HG03025 (cell line): ENCODE results near the gene LRRC74B.
"Not testable (repeated sequence)": the region's sequence is repeated elsewhere in the genome, so short reads cannot be mapped to it uniquely, and the experiment has no call there.

Experiments
- ATAC-seq: cut with Tn5 transposase; IDR thresholded peaks from one replicate; pipeline ENCODE4 v1.9.1; 2021; ENCODE audit warnings: mild to moderate bottlenecking, moderate library complexity; ENCODE audit not compliant: unreplicated experiment, low FRiP score

The LRRC74B gene

DNA sequence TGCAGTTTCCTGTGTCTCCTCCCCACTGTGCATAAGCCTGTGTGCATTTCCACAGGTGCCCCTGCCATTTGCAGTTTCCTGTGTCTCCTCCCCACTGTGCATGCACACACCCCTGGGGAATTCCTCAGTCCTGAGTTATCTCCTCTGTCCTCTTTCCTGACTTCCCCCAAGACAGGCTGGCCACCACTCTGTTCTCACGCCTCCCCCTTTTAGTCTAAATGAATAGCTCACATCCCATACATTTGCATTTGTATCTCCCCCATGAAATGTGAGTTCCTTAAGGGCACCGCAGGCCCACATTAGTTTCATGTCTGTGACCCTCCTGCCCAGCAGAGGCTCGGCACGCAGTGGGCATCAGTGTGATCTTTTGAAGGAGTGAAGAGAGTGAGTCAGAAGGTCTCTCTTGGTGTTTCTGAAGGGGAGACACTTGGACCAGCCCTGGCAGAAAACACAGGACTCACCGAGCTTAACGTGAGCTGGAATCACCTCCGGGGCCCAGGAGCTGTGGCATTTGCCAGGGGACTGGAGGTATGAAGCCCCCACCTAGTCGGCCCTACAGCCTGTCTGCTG, 6.2 kb downstream of the LRRC74B start:
- ATAC-seq, result no peak

DNA sequence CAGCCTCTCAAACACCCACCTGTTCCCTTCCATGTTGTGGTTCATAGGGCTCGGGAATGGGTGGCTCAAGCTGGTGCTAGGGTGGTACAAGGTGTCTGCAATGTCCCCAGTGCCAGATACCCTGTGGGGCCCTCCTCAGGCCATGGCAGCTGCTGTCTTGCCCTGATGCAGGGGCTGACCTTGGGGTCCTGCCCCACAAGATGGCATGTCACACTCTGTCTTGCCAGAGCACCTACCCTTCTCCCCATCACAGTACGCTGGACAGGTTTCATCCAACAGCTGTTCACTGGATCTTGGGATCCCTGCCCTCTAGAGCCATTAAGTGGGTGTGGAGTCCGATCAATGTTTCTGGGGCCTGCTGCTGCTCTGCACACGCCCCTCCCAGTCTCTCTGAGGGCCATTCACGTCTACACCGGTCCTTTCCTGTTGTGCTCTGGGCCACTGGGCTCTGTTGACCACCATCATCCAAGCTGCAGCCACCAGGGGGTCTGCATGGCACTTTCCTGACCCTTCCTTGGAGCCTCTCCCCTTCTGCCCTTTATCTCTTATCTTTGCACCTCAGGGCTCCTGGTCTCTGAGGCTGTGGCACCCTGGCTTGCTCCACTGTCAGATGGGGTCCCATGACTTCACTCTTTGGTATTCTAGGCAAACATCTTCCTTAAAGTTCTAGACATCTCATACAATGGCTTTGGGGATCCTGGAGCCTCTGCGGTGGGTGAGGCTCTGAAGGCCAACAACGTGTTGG, 7.1 kb downstream of the LRRC74B start:
- no peak for ATAC-seq

DNA sequence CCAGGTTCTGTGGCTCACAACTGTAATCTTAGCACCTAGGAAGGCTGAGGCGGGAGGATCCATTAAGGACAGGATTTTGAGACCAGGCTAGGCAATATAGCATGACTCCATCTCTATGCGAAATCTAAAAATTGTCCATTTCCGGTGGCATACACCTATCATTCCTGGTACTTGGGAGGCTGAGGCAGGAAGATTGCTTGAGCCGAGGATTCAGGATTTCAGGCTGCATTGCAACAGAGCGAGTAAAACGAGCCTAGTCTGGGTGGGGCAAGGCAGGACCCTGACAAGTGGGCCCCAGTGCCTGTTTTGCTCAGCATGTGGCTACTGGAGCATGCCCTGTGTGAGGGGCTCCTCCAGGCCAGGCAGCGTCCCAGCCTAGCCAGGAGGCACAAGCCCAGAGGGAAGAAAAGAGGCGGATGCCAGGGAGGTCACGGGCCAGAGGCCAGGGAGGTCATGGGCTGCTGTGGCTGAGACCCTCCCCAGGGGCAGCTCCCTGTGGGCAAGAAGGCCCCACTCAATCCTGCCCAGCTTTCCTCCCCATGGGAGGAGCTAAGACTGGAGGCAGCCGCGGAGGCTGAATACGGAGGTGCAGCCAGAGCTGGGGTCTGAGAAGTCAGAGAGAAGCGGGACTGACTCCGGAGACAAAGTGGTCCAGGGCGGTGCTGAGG, 8.4 kb downstream of the LRRC74B start:
- no peak for ATAC-seq

DNA sequence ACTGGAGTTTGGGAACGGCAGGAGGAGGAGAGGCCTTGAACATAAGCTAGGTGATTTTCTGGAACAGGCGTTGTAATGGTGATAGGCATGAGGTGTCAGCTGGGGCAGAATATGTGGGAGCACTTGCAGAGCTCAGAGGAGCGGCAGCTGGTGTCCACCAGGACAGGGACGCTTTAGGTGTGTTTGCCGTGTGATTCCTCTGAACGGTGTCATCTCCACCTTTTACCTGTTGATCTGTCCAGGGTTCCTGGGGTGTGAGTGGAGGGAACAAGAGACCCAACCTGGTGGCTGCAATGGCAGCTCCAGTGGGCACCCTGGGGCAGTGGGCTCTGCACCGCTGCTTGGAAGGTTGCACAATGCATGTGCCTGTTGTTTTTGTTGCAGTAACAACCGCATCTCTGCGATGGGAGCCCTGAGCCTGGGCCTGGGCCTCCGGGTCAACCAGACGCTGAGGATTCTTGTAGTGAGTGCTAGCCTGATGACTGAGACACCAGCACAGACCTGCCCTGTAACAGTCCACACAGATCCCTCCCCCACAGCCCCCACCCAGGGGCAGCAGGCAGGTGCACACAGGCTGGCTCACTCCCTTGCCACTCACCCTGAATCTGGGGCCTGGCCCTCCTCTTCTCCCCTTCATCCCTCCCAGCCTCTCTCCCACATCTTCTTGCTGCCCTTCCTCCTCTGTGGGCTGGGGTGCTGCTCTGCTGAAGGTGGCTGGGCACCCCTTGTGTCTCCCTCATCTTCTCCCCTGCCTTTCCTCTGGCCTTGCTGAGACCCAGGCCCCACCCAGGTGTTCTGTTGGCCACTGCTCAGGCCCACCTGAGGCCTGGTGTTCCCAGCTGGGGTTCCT, 9.2 kb downstream of the LRRC74B start:
- ATAC-seq, result no peak

DNA sequence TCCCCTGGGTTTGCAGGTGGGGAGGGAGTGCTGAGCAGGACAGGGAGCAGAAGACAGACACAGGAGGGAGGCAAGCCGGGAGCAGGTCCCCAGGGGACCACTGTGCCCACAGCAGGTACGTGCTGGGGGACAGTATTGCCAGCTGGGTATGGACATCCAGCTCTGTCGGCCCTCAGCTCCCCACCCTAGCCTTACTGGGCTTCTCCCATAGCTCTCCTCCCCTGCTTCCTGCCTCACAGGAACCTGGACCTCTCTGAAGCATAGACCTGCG, 9.8 kb downstream of the LRRC74B start:
- ATAC-seq, result no peak

DNA sequence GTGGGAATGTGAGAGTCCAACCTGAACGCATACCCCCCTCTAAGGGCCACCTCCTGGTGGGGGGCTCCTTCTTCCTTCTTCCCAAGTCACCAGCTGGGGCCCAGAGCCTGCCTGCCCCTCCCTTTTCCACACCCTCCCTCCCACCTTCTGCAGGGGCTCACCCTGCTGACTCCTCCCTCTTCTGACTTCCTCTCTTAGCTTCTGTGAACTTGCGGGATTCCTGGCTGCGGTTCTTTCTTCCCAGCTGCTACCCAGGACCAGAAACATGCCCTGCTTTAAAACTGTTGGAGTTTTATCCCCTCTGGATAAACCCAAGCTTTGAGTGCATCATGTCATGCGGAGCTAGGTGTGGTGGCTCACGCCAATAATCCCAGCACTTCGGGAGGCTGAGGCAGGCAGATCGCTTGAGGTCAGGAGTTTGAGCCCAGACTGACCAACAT, 10.2 kb downstream of the LRRC74B start:
- no peak for ATAC-seq

DNA sequence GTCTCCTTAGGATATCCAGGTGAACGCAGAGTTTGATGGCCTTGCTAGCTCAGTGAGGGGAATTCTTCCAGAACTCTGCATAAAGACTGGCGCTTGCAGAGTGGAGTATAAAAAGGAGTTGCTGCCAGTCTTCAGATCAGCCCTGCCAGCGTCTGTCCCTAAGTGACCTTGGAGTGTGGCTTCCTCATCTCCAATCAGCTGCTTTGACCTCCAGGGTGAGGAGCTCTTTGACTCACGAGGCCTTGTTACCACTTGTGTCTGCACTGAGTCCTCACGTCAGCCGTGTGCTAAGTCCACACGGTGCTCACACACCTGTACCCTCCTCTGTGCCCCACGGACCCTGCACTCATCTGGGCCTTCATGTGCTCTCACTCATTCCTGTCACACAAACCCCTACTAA, 14.6 kb downstream of the LRRC74B start:
- ATAC-seq, result not testable (repeated sequence)

DNA sequence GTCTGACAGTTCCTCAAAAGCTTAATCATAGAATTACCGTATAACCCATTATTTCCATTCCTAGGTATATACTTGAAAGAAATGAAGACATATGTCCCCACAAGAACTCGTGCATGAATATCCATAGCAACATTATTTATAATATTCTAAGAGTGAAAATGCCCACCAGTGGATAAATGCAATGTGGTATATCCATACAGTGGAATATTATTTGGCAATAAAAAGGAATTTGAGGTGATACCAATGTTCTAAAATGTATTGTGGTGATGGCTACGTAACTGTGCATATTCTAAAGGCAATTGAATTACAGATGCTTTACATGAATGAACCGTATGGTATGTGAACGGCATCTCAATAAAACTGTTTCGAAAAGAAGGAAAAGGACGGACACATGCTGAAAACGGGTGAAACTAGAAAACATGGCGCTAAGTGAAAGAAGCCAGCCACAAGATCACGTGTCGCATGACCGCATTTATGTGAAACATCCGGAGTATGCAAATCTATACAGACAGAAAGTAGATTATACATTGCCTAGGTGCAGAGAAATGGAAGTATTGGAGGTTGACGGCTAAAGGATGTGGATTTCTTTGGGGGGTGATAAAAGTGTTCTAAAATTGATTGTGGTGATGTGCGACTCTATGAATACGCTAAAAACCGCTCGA, 16.0 kb downstream of the LRRC74B start:
- ATAC-seq, result not testable (repeated sequence)

DNA sequence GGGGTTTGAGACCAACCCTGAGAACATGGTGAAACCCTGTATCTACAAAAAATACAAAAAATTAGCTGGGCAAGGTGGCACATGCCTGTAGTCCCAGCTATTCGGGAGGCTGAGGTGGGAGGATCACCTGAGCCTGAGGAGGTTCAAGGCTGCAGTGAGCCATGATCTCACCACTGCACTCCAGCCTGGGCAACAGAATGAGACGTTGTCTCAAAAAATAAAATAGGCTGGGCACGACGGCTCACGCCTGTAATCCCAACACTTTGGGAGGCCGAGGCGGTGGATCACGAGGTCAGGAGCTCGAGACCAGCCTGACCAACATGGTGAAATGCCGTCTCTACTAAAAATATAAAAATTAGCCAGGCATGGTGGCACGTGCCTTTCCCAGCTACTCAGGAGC, 18.7 kb downstream of the LRRC74B start:
- ATAC-seq, result not testable (repeated sequence)

DNA sequence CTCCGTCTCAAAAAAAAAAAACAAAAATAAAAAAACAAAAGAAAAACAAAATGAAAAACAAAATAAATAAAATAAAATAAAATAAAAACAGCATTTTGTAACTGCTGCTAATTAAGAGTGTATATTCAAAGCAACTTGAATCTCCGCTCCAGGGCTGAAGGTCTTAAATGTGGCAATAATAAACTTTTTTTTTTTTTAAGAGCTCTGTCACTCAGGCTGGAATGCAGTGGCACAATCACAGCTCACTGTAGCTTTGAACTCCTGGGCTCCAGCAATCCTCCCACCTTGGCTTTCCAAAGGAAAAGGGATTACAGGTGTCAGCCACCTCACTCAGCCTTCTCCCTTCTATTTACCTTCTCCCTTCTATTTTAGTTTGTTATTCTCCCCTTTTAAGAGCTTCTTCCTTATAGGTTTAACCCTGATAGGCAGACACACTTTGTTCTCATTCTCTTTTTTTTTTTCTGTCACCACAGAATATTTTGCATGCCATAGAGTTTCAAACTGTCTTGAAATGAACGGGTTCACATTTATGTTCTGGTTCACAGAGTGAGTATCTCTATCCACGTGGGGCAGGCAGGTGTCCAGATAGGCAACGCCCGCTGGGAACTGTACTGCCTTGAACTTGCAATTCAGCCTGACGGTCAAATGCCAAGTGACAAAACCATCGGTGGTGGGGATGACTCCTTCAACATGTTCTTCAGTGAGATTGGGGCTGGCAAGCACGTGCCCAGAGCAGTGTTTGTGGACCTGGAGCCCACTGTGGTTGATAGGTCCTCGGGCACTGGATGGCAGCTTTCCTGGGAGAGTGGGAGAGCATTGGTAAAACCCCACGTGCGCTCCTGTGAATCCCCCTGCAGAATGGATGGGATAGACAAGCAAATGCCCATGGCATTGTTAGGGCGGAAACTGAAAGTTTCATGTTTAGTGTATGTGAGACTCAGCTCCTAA, 19.4 kb downstream of the LRRC74B start:
- ATAC-seq, result no peak

DNA sequence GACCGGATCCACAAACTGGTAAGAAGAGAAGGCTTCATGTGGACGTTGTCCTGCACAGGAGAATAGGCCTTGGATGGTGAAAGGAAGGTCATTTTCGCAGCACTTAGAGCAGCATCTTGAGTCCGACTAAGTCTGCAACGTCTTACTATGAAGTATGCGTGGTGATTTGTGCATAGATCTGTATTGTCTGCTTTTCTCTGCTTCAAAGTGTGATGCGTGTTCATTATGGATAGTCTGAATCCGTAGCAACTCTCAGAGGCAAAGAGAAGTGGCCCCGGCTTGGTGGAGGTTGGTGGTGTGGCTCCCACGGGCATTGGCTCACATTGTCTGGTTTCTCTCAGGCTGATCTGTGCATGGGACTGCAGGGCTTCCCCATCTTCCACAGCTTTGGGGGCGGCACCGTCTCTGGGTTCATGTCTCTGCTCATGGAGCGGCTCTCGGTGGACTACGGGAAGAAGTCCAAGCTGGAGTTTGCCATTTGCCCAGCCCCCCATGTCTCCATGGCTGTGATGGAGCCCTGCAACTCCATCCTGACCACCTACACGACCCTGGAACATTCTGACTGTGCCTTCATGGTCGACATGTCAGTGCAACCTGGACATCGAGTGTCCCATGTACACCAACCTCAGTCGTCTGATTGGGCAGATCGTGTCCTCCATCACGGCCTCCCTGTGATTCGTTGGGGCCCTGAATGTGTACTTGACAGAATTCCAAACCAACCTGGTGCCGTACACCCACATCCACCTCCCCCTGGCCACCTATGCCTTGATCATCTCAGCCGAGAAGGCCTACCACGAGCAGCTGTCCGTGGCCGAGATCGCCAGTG, 21.5 kb downstream of the LRRC74B start:
- no peak for ATAC-seq

DNA sequence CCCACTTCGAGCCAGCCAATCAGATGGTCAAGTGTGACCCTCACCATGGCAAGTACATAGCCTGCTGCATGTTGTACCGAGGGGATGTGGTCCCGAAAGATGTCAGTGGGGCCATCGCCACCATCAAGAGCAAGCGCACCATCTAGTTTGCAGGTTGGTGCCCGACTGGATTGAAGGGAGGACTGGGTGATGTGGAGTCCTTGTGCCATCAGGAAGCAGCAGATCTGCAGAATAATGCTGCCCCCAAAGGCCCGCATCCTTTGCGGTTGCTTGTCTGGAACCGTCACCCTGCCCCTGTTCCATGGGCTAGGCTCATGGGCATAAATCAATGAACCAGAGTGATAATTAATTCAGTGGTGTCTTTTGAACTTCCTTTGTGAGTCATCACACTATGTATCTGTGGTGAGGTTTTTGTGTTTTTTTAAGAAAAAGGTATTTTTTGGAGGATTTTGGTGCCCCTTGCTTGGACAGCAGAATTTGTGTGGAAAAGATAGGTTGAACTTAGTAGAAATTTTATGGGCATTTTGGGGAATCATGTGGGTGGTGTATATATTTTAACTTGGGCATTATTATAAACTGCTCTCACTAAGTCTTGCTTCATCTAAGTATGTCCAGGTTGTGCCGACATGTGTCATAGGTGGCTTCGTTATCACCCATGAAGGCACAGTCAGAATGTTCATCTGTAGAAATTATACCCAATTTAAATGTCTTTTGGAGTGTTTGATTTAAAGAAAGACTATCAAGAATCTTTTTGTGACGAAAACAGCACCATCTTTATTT, 22.3 kb downstream of the LRRC74B start:
- ATAC-seq, result no peak

DNA sequence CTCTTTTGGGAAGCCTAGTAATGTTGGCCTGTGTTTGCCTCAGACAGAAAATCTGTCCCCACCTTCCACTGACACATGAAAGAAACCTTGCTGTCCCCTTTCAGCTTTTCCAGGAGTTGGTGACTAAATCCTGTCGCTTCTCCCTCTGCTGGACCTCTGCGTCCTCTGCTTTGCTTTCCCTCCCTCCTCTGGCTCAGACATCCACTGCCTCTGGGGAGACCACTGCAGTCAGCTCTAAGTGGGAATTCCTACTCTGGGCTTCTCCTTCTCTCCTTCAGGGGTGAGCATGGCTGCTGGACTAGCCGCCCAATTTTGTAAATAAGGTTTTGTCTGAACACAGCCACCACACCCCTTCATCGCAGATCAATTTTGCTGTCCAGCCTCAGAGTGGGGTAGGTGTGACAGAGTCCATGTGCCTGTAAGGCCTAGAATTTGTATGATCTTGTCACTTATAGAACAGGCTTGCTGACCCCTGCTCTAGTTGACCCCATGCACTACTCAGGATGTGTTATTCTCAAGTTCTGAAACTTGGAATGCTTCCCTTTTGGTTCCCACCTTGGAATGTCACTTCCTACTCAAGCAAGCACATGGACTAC, 23.0 kb downstream of the LRRC74B start:
- no peak for ATAC-seq

DNA sequence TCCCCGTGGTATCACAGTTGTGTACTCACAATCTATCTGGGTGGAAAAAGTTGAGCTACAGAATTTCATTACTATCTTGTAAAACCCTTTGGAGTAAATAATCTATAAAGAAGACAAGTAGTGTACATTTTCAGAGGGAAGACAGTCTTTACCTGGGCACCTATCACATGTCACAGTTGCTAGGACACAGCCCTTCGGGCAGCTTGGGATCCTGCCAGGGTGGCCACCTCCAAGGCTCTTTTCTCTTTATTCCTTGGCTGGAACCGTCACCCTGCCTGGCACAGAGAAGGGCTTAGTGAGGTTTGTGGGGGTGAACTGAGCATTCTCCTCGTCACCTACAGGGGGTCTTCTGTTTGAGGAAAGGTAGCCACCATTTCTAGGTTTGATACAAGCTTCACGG, 23.6 kb downstream of the LRRC74B start:
- no peak for ATAC-seq

DNA sequence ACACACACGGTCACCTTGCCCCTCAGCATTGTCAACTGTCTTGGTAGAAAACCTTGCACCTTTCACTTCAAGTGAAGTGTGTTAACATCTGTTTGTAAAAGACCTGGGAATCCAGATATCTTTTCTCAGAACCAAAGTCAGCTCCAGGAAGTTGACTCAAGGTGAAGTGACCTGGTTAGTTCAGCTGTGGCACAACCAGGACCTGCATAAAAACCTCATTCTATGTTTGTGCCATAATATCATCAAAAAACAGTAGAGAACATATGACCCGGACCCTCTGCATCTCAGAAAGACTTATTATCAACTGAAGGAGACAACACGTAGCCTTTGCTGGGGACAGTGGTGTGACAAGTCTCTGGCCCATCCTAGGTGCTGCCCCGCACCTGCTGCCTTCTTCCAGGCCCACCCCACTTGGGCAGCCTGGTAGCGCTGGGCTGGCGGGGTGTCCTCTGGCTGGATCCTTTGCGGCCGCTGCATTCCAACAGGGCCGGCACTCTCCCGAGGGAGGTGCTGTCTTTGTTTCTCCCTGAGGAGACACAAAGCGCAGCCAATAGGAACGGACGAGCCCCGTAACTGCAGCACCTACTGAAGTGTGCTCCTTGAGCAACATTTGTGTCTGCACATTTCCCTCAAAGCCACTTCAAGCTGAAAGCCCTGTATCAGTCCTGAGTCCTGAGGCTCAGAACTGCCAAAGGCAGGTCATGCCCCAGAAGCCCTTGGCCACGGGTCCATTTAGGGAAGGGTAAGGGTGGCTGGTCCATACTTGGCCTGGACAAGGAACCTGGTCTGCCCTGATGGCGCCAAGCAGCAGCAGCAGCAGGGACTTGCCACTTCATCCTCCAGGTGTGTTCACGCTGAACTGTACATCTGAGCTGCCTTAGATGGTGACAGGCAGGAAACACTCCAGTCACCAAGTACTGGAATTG, 25.2 kb downstream of the LRRC74B start:
- ATAC-seq, result no peak

DNA sequence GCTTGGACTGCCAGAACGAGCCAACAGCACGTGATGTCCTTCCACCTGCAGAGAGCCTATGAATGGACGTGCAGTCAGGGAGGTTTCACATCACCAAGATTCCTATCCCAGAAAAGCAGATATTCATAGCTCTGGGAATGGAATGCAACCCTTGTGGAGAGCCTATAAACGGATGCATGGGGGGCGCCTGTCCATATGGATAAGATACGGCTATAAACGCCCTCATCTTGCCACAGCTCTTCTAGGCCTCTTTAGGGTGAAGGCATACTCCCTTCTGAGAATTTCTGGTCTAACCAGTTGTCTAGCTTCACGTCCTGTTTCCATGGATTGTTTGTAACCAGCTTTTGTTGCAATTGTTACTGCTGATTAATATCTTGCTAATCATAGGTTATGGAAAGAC, 26.1 kb downstream of the LRRC74B start:
- ATAC-seq, result not testable (repeated sequence)

DNA sequence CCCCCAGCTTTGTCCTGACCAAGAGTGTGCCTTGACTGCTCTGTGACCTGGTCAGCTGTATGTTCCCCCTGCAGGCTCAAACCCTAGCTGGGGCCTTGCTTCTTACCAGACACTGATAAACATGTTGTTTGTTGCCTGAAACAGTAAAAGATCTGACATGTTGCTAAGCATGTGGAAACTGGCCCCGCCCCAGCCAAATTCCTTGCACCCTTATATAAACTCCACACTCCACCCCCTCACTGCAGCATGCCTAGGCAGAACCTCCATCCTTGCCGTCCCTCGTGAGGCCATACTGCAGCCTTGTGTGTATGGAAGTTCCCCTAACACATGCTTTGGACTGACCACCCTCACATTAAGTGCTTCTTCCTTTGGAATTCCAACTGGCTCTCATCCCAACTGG, 27.3 kb downstream of the LRRC74B start:
- no peak for ATAC-seq
